ENCODE results near the gene TBRG1.
"Not testable (repeated sequence)": the region's sequence is repeated elsewhere in the genome, so short reads cannot be mapped to it uniquely, and the experiment has no call there.

TBRG1 gene

DNA sequence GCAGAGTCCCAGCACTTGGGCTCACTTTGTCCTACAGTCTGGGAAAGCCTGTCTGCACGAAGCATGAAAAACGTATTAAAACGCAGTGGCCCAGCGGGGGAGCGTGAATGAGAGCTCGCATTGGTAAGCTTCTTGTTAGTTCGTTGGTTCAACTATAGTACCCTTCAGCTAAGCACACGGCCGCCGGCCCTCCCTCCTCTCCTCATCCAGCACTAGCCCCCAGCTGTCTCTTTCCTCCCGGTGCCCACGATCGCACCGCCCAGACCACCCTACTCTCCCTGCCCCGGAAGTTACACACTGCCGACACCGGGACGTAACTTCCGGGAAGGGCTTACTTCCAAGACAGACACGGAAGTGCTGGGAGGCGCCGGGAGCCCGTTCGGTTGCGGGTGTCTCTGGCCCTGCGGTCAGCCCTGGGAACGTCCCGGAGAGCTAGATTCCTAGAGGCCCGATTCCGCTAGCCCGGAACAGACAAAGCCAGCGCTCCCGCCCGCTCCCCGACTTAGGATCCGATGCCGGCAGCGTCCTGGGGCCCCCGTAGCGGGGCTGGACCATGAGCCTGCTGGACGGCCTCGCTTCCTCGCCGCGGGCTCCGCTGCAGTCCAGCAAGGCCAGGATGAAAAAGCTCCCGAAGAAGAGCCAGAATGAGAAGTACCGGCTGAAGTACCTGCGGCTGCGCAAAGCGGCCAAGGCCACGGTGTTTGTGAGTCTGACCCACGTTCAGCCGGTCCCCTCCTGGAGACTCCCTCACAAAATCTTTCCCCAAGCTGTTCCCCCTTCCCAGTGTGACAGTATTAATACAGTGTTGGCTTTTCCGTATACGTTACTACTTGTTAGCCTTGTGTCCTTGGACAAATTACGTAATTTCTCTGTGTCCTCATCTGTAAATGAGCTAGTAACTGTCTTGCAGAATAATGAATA lies at the start of gene TBRG1:
Gene TBRG1 (plus strand): TSS at position 334 of the 921 bp plus-strand sequence. CDS start 220 bp downstream, at position 554.
- peak; percentile 96 for DNase-seq

GRCh38 chr11:124577716-124578427 lies 44.8 kb upstream of the TBRG1 start:
- DNase-seq, result no peak

DNA sequence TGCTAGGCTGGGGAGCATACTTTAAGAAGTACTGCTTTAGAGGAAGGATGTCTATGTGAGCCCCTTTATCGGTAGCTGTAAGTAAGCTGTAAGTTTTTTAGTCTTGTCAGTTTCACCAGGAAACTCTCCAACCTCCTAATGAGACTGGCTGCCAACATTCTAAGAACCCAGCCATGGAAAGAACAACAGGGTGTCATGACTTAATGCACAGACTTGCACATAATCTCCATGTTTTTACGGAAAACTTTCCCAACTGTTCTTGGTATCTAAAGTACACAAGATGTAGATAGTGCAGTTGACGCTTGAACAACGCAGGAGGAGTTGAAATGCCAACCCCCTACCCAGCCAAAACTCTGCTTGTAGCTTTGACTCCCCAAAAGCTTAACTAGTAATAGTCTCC lies 43.9 kb upstream of the TBRG1 start:
- DNase-seq, result no peak

DNA sequence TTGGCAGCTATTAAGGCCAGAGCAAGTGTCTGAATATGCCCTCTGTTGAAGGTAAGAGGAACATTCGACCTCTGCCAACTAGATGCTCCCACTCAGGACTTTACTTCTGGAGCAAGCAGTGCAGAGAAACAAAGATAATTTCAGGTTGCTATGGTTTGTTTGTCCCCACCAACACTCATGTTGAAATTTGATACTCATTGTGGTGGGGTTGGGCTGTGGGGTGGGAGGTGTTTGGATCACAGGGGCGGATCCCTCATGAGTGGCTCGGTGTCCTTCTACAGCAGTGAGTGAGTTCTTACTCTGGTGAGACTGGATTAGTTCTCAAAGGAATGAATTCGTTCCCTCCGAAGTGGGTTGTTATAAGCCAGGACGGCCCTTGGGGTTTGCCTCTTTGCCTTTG lies 40.8 kb upstream of the TBRG1 start:
- no peak for DNase-seq

DNA sequence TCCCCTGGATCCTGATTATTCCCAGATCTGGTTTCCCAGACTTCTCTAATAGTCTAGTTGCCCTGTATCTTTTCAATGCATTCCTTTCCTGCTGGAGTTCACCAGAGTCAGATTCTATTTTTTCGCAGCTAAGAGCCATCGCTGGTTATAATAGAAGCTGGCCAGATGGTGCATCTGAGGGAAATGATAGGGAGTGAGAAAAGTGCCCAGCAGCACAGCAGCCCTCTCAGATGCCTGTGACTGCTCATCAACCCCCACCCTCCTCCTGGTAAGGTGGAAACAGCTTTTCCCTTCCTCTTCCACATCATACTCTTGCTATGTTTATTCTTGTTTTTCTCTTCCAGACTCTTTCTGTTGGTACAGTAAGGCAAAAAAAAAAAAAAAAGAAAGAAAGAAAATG lies 40.1 kb upstream of the TBRG1 start:
- DNase-seq, result no peak

- DNase-seq, result no peak
Observed at GRCh38 chr11:124583781-124584180, 38.9 kb upstream of the TBRG1 start.

DNA sequence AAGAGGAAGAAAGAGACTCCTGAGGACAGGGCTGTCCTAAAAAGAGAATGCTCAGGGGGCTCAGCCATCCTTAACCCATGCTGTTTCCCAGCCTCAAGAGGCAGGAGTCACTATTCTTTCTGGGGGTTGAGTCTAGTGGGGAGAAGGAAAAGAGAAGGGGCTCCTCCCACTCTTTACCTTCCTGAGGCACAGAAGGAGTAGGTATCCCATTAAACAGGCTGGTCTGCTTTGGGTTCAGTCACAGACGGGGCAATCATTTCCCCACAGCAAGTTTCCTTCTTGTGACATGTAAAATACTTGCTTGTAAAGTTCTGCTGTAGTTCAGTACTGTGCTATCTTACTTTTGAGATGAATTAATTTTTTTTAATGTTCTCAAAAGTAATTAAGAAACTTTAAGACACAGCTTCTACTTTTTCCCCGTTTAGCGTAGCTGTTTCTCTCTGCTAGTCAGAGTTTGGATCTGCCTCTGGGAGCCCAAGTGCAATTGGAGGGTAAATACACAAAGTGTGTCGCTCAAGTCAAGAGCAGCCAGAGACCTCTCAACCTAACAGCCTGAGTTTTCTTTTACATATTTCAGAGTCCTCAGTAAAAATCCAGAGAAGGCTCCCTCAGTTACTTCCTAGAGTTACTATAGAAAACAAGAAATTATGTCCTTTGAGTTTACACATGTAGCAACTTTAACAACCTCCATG lies 37.8 kb upstream of the TBRG1 start:
- DNase-seq, result no peak

GRCh38 chr11:124586238-124586860 lies 36.3 kb upstream of the TBRG1 start:
- peak; percentile 57 for DNase-seq

GRCh38 chr11:124591430-124591829 lies 31.2 kb upstream of the TBRG1 start:
- DNase-seq, result no peak

DNA sequence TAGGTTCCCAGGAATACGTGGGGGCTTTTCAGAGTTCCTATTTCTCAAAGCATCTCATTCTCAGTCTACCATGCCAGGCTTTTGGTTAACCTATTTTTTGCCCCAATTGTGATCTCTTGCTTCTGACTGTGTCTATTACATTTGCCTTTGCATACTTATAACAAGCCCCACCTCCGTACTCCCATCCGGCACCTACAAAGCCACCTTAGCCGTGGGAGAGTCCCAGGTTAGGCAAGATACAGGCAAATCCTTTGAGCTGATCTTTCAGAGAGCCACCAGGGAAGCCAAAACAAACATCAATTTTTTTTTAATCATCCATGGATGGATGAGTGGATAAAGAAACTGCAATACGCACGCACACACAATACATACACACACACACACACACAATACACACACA lies 30.0 kb upstream of the TBRG1 start:
- no peak for DNase-seq

DNA sequence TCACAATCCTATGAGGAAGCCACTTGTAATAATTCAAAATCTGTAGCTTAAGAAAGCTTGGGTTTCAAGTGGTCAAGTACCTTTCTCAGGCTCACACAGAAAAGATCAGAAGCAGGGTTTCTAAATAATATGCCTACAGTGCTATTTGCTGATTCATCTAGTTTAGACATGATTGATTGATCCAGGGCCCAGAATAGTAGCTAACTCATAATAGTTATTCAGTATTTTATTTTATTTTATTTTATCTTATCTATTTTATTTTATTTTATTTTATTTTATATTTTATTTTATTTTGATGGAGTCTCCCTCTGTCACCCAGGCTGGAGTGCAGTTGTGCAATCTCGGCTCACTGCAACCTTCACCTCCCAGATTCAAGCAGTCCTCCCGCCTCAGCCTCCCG lies 27.4 kb upstream of the TBRG1 start:
- no peak for DNase-seq

GRCh38 chr11:124597626-124598025 lies 25.0 kb upstream of the TBRG1 start:
- DNase-seq, result no peak

GRCh38 chr11:124600621-124601320 lies 21.9 kb upstream of the TBRG1 start:
- no peak for DNase-seq

- no peak for DNase-seq
Observed at GRCh38 chr11:124602193-124602592, 20.5 kb upstream of the TBRG1 start.

DNA sequence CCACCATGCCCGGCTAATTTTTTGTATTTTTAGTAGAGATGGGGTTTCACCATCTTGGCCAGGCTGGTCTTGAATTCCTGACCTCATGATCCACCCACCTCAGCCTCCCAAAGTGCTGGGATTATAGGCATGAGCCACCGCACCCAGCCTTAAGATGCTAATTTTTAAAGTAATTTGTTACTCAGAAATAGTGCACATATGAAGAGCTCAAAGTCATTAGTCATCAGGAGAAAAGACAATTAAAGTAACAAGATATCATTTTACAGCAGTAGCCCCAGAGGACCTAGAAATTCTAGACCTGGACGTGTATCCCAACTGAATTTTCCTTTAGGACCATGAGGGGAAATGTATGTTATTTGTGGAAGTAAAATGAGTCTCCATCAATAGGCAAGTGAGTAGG lies 19.9 kb upstream of the TBRG1 start:
- not testable (repeated sequence) for DNase-seq

DNA sequence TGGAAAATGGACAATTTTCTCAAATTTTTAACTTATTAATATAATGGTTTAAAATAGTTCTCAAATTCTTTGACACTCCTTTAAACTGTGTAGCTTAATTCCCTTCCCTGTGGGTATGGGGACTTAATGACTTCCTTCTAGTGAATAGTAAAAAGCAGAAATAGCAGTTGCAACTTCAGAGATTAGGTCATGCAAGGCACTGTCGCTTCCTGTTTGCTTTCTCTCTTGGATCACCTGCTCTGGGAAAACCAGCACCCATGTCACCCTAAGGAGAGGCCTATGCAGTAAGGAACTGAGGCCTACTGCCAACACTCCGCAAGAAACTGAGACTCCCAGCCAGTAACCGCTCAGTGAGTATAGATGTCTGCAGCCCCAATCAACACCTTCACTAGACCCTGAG lies 16.9 kb upstream of the TBRG1 start:
- no peak for DNase-seq

DNA sequence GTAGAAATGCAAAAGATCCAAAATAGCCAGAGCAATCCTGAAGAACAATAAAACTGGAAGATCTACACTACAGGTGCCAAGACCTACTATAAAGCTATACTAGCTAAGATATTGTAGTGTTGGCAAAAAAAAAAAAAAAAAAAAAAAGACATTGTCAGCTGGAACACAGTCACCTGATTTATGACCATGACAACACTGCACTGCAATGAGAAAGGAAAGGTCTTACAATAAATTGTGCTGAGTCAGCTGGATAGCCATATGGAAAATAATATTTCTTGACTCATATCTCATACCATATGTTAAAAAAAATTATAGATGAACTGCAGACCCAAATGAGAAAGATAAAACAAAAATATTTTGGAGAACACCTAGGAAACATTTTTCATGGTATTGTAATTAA lies 14.5 kb upstream of the TBRG1 start:
- no peak for DNase-seq

- DNase-seq, result no peak
Observed at GRCh38 chr11:124610295-124610694, 12.4 kb upstream of the TBRG1 start.

DNA sequence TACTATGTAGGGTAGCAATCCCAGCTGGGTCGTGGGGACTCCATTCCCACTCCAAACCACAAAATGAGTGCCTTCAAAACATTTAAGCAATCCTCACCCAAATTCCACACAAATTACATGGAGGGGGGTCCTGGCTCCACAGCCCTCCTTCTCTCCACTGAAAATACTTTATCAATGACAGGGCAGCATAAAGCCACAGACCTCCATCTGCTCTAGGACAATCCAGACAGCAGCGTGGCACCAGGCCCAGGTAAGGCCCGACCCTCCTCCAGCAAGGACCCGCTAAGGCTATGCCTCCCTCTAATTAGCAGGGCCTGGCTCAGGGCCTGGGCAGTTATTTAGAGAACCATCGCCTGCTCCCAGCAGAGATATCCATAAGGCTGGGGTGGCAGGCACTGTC lies 11.6 kb upstream of the TBRG1 start, which contains the start of gene PANX3:
Gene PANX3 (plus strand): TSS at position 365 of the 400 bp plus-strand sequence. CDS start 129 bp downstream, outside the sequence.
- no peak for DNase-seq

DNA sequence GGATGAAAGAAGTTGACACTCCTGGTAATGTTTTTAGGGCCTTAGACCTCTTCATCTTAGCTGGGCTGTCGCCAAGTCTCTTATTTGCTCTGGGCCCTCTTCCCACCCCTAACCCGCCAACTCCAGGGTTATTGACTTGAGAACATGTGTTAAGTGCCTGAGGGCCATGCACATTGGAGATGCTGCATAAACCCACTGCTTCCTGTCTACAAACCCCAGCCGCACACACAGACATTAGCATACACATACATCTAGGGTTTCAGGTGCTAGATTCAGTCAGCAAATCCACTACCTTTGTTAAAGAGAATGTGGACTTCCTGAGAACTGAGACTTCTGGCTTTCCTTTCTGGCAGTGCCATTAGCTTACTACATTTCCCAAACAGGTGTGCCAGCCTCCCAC lies 10.6 kb upstream of the TBRG1 start:
- no peak for DNase-seq

DNA sequence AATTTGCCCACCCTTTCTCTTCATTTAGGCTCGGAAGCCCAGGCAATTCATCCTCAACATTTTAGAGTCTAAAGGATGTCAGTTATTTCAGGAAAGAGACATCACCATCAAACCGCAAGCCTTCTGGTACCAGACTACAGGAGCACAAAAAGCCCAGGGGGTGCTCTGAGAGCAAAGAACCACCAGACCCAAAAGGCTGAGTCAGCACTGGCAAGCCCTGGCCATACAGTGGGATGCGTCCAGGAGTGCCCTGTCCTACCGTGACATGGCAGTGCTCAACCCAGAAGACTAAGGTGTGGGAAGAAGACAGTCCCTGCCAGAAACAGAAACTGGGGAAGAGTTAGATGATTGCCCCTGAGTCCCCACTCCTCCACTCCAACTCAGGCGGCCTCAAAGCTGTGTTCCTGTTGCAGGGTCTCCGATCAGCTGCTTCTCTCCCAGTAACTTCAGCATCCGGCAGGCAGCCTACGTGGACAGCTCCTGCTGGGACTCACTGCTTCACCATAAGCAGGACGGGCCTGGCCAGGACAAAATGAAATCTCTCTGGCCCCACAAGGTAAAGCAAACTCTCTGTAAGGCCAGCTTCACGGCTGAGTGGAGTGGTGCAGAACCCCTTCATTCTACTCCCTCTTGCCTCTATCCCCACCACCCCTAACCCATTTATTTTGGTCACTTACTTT lies 10.0 kb upstream of the TBRG1 start:
- no peak for DNase-seq

DNA sequence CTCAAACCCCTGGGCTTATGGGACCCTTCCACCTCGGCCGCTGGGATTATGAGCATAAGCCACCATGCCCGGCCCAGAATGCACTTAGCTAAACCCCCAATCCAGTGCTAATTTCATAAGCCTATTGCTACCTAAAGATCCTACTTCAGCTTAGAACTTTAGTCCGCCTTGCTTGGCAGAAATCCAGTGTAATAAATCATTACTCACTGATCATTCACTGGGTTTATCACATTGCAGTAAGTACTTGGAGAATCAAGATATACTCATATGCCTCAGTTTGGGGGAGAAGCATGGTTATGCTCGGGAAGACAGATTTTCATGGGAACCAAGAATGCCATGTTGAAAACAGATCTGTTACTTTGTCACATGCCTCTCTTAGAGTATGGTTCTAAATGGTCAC lies 3.8 kb upstream of the TBRG1 start:
- DNase-seq, result peak; percentile 86
